GM12878 (cell line): ENCODE measurements around the gene PITRM1. TPM values are rescaled to one million over a fixed set of nuclear protein-coding genes. Genes with fewer than 3 reads are reported as not detected.

Experiments
- ASH2L ChIP-seq: fragments of 300-600, 200-600 bp; sonication (generic); IDR thresholded peaks from 2 replicates; pipeline ENCODE4 v1.6.1; 2017; ENCODE audit warnings: low read depth, mild to moderate bottlenecking, borderline replicate concordance
- ATF7 ChIP-seq: fragments of 450-650 bp; IDR thresholded peaks from 2 replicates; pipeline ENCODE4 v1.6.1; 2016; ENCODE audit warnings: low read depth, mild to moderate bottlenecking
- BMI1 ChIP-seq: fragments of 450-650 bp; IDR thresholded peaks from 2 replicates; pipeline ENCODE4 v1.6.1; 2016; ENCODE audit warnings: mild to moderate bottlenecking, moderate library complexity, borderline replicate concordance
- CHD1 ChIP-seq: IDR thresholded peaks from 2 replicates; pipeline ENCODE4 v1.6.1; 2012; ENCODE audit warnings: low read depth, low read length, improper control_type of control experiment
- CHD4 ChIP-seq: fragments of 200-600 bp; sonication (generic); IDR thresholded peaks from 2 replicates; pipeline ENCODE4 v1.6.1; 2016; ENCODE audit warnings: mild to moderate bottlenecking
- DPF2 ChIP-seq: fragments of 450-650 bp; IDR thresholded peaks from 2 replicates; pipeline ENCODE4 v1.6.1; 2017; ENCODE audit warnings: mild to moderate bottlenecking
- FOXM1 ChIP-seq: IDR thresholded peaks from 2 replicates; pipeline ENCODE4 v1.6.1; 2012; ENCODE audit warnings: low read depth, mild to moderate bottlenecking, inconsistent platforms, low read length, moderate library complexity
- GABPA ChIP-seq: IDR thresholded peaks from 2 replicates; pipeline ENCODE4 v1.6.1; 2014; ENCODE audit warnings: antibody characterized with exemption, low read depth, mild to moderate bottlenecking, inconsistent platforms
- IKZF2 ChIP-seq, 2 experiments: fragments of 450-650 bp; IDR thresholded peaks; 2 replicates each; pipeline ENCODE4 v1.6.1; 2017; ENCODE audit warnings: mild to moderate bottlenecking in 2 of 2, moderate library complexity in 2 of 2
- IRF4 ChIP-seq: IDR thresholded peaks from 2 replicates; pipeline ENCODE4 v1.6.1; 2011; ENCODE audit warnings: low read depth, low read length
- MTA2 ChIP-seq: fragments of 450-650 bp; IDR thresholded peaks from 2 replicates; pipeline ENCODE4 v1.6.1; 2016; ENCODE audit warnings: low read depth, mild to moderate bottlenecking, moderate library complexity
- NBN ChIP-seq: fragments of 450-650 bp; IDR thresholded peaks from 2 replicates; pipeline ENCODE4 v1.6.1; 2016
- NR2F1 ChIP-seq: fragments of 450-650 bp; conservative IDR thresholded peaks from 2 replicates; pipeline ENCODE4 v1.6.1; 2017; ENCODE audit warnings: mild to moderate bottlenecking
- PML ChIP-seq: IDR thresholded peaks from 2 replicates; pipeline ENCODE4 v1.6.1; 2012; ENCODE audit warnings: low read length, inconsistent platforms
- RBBP5 ChIP-seq: fragments of 200-600 bp; sonication (generic); conservative IDR thresholded peaks from 2 replicates; pipeline ENCODE4 v1.6.1; 2016
- SMARCA5 ChIP-seq: fragments of 450-650 bp; IDR thresholded peaks from 2 replicates; pipeline ENCODE4 v1.6.1; 2017; ENCODE audit warnings: mild to moderate bottlenecking
- SPI1 ChIP-seq: IDR thresholded peaks from 2 replicates; pipeline ENCODE4 v1.6.1; 2011; ENCODE audit warnings: low read depth, mild to moderate bottlenecking, low read length, moderate library complexity, borderline replicate concordance; ENCODE audit not compliant: insufficient read depth
- TAF1 ChIP-seq: IDR thresholded peaks from 2 replicates; pipeline ENCODE4 v1.6.1; 2011; ENCODE audit warnings: mild to moderate bottlenecking, low read depth, low read length, borderline replicate concordance
- YY1 ChIP-seq: IDR thresholded peaks from 2 replicates; pipeline ENCODE4 v1.6.1; 2011; ENCODE audit warnings: low read depth, mild to moderate bottlenecking, low read length
- ZNF217 ChIP-seq: fragments of 450-650 bp; IDR thresholded peaks from 2 replicates; pipeline ENCODE4 v1.6.1; 2017; ENCODE audit warnings: antibody characterized with exemption, mild to moderate bottlenecking
- polyA plus RNA-seq, 11 experiments: library from polyadenylated mRNA; depleted of rRNA in 4 of 11; unstranded in 6 of 11; stranded (reverse) in 5 of 11; fragments of >200 nt; fragmentation: Nextera tagmentation in 4 of 11; fragmentation: Illumina TruSeq in 1 of 11; extraction: Ambion mirVana in 4 of 11; extraction: Trizol in 1 of 11; gene quantifications; 1 replicate in 1 of 11; 2 replicates in 10 of 11; pipeline versions ENCODE4 v1.2.1 to v1.2.3, GENCODE V29; 2011 to 2016; ENCODE audit warnings: inconsistent platforms in 2 of 11, missing spikeins in 2 of 11, low read depth in 1 of 11
- total RNA-seq, 4 experiments: library from RNA; depleted of rRNA in 3 of 4; stranded (reverse); fragments of >200 nt in 3 of 4; fragmentation: Illumina TruSeq in 1 of 4; extraction: Trizol in 1 of 4; gene quantifications; 2 replicates each; pipeline versions ENCODE4 v1.2.1 to v1.2.3, GENCODE V29; 2013 to 2021
- TF ChIP-seq, protein P1 (sequence below): fragments of 450-650 bp; IDR thresholded peaks from 2 replicates; pipeline ENCODE4 v1.6.1; 2016; ENCODE audit warnings: mild to moderate bottlenecking, moderate library complexity, borderline replicate concordance
- TF ChIP-seq, protein P2 (sequence below): fragments of 450-650 bp; IDR thresholded peaks from 2 replicates; pipeline ENCODE4 v1.6.1; 2016; ENCODE audit warnings: mild to moderate bottlenecking
- TF ChIP-seq, protein P3 (sequence below): fragments of 450-650 bp; IDR thresholded peaks from 2 replicates; pipeline ENCODE4 v1.6.1; 2017; ENCODE audit warnings: low read depth, mild to moderate bottlenecking, moderate library complexity

Gene PITRM1
- total and polyA plus RNA-seq, 10 of the 15 experiments (the other 5 are each of a cell fraction or from before 2014, with no cell fraction given) = 15.5 to 53.0 (median 45.0) TPM

DNA sequence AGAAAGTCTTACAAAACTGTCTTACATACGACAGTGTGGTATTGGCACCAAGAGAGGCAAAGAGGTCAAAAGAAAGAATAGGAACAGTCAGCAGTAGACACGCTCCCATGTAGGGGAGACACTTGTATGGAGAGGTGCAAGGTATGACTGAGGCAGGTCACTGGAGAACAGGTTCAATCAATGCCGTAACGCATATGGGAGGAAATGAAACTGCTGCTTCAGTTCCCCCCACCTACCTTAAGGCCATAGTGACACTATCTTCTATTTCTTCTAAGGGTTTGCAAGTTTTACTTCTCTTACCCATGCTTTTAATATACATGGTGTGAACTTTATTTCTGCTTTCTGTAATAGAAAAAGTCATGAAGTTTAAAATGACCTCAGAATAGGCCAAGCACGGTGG, 5.5 kb upstream of the PITRM1 start (continued):
- TF ChIP-seq, protein P1, sequence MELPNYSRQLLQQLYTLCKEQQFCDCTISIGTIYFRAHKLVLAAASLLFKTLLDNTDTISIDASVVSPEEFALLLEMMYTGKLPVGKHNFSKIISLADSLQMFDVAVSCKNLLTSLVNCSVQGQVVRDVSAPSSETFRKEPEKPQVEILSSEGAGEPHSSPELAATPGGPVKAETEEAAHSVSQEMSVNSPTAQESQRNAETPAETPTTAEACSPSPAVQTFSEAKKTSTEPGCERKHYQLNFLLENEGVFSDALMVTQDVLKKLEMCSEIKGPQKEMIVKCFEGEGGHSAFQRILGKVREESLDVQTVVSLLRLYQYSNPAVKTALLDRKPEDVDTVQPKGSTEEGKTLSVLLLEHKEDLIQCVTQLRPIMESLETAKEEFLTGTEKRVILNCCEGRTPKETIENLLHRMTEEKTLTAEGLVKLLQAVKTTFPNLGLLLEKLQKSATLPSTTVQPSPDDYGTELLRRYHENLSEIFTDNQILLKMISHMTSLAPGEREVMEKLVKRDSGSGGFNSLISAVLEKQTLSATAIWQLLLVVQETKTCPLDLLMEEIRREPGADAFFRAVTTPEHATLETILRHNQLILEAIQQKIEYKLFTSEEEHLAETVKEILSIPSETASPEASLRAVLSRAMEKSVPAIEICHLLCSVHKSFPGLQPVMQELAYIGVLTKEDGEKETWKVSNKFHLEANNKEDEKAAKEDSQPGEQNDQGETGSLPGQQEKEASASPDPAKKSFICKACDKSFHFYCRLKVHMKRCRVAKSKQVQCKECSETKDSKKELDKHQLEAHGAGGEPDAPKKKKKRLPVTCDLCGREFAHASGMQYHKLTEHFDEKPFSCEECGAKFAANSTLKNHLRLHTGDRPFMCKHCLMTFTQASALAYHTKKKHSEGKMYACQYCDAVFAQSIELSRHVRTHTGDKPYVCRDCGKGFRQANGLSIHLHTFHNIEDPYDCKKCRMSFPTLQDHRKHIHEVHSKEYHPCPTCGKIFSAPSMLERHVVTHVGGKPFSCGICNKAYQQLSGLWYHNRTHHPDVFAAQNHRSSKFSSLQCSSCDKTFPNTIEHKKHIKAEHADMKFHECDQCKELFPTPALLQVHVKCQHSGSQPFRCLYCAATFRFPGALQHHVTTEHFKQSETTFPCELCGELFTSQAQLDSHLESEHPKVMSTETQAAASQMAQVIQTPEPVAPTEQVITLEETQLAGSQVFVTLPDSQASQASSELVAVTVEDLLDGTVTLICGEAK = no peak
- TF ChIP-seq TAF1 (no peak), MTA2 (0 out of 2 replicates have a peak, but pooled peaks have one; percentile 54), SMARCA5 (peak; percentile 25; the same call in 1 of the 2 replicates), ATF7 (peak; percentile 56), DPF2 (peak; percentile 67), IKZF2 (IDR thresholded peaks at IDR 0.05) (peak; percentile 29 to 36; a peak in 1 of 4 replicates), FOXM1 (no peak), BMI1 (no peak), NR2F1 (no peak), SPI1 (peak; percentile 83; the same call in 1 of the 2 replicates), RBBP5 (no peak), YY1 (no peak), ASH2L (no peak), CHD1 (no peak), PML (no peak), GABPA (no peak), NBN (0 out of 2 replicates have a peak, but pooled peaks have one; percentile 21), CHD4 (no peak), ZNF217 (no peak), IRF4 (0 out of 2 replicates have a peak, but pooled peaks have one; percentile 26)
- TF ChIP-seq, protein P2, sequence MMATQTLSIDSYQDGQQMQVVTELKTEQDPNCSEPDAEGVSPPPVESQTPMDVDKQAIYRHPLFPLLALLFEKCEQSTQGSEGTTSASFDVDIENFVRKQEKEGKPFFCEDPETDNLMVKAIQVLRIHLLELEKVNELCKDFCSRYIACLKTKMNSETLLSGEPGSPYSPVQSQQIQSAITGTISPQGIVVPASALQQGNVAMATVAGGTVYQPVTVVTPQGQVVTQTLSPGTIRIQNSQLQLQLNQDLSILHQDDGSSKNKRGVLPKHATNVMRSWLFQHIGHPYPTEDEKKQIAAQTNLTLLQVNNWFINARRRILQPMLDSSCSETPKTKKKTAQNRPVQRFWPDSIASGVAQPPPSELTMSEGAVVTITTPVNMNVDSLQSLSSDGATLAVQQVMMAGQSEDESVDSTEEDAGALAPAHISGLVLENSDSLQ = no peak
- TF ChIP-seq, protein P3, sequence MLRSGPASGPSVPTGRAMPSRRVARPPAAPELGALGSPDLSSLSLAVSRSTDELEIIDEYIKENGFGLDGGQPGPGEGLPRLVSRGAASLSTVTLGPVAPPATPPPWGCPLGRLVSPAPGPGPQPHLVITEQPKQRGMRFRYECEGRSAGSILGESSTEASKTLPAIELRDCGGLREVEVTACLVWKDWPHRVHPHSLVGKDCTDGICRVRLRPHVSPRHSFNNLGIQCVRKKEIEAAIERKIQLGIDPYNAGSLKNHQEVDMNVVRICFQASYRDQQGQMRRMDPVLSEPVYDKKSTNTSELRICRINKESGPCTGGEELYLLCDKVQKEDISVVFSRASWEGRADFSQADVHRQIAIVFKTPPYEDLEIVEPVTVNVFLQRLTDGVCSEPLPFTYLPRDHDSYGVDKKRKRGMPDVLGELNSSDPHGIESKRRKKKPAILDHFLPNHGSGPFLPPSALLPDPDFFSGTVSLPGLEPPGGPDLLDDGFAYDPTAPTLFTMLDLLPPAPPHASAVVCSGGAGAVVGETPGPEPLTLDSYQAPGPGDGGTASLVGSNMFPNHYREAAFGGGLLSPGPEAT = peak; percentile 34; the same call in 1 of the 2 replicates
